Testis (tissue), 3 donors: Measurements from ENCODE around the gene PPP1R2C. TPM values are rescaled to one million over a fixed set of nuclear protein-coding genes. Genes with fewer than 3 reads are reported as not detected.

Experiments
- DNase-seq: peaks from one replicate; pipeline ENCODE4 v3.0.0-alpha.2; 2019
- H3K27ac ChIP-seq, 2 donors: fragments of 200-600 bp; sonication (generic); one replicate each; pipeline ENCODE4 v1.5.1; 2019
- H3K27me3 ChIP-seq: fragments of 200-600 bp; sonication (generic); one replicate; pipeline ENCODE4 v1.5.1; 2019
- H3K36me3 ChIP-seq: fragments of 200-600 bp; sonication (generic); one replicate; pipeline ENCODE4 v1.5.1; 2017; ENCODE audit warnings: low read depth; ENCODE audit errors: missing control alignments
- H3K4me1 ChIP-seq: fragments of 200-600 bp; sonication (generic); one replicate; pipeline ENCODE4 v1.5.1; 2019
- H3K4me3 ChIP-seq, 2 donors: fragments of 200-600 bp; sonication (generic); one replicate each; pipeline ENCODE4 v1.5.1; 2017 to 2019
- H3K9me3 ChIP-seq: fragments of 200-600 bp; sonication (generic); one replicate; pipeline ENCODE4 v1.5.1; 2017
- POLR2A ChIP-seq: fragments of 450-650 bp; IDR thresholded peaks from one replicate; pipeline ENCODE4 v1.6.1; 2017; ENCODE audit warnings: antibody characterized with exemption, mild to moderate bottlenecking, moderate library complexity
- WGBS, 2 donors: methylation state at CpG; one replicate each; pipeline ENCODE4 v1.1.5; 2018; 5-methylcytosine and 5-hydroxymethylcytosine counted together
- intact Hi-C: fragments of 100-400 bp; cut with DNase I; formaldehyde crosslinking; loops from one replicate; pipeline ENCODE4 v1.15.1; 2023; ENCODE audit warnings: low total_unique reads
- polyA plus RNA-seq: library from polyadenylated mRNA; stranded (reverse); fragments of 350-450 nt; fragmentation: Illumina TruSeq; extraction: RNeasy Lipid Tissue Mini Kit (QIAGEN cat#74804); gene quantifications from one replicate; pipeline ENCODE4 v1.2.3, GENCODE V29; 2014; ENCODE audit warnings: low read depth, low replicate concordance; ENCODE audit not compliant: insufficient read depth
- total RNA-seq, 2 donors: library from RNA; depleted of rRNA; stranded (reverse); fragments of >200 nt; gene quantifications; one replicate each; pipeline ENCODE4 v1.2.3, GENCODE V29; 2016
- TF ChIP-seq, protein P1 (sequence below), 3 experiments: fragments of 450-650 bp in 2 of 3; fragments of 200-600 bp in 1 of 3; sonication (generic) in 1 of 3; IDR thresholded peaks; one replicate each; pipeline ENCODE4 v1.5.1; 2016 to 2019; ENCODE audit warnings: antibody characterized with exemption in 3 of 3, mild to moderate bottlenecking in 2 of 3, moderate library complexity in 1 of 3

Gene PPP1R2C
- total and polyA plus RNA-seq, 3 donors from 2014 or later: 20.1 to 69.6 (median 54.8) TPM

GRCh38 chrX:42739741-42740140 lies 38.2 kb downstream of the PPP1R2C start:
- DNase-seq: no peak
- no peaks in the 10 kb centered on the region for H3K4me1 ChIP-seq
- no peaks in the 10 kb centered on the region for H3K9me3 ChIP-seq
- WGBS, 2 donors: 33 to 83% methylated on average over 1 of the region's 1 CpG
- TF ChIP-seq POLR2A: no peak
- TF ChIP-seq, protein P1, sequence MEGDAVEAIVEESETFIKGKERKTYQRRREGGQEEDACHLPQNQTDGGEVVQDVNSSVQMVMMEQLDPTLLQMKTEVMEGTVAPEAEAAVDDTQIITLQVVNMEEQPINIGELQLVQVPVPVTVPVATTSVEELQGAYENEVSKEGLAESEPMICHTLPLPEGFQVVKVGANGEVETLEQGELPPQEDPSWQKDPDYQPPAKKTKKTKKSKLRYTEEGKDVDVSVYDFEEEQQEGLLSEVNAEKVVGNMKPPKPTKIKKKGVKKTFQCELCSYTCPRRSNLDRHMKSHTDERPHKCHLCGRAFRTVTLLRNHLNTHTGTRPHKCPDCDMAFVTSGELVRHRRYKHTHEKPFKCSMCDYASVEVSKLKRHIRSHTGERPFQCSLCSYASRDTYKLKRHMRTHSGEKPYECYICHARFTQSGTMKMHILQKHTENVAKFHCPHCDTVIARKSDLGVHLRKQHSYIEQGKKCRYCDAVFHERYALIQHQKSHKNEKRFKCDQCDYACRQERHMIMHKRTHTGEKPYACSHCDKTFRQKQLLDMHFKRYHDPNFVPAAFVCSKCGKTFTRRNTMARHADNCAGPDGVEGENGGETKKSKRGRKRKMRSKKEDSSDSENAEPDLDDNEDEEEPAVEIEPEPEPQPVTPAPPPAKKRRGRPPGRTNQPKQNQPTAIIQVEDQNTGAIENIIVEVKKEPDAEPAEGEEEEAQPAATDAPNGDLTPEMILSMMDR (IDR thresholded peaks at IDR 0.05): no peak
- H3K36me3 ChIP-seq: no peaks in the 10 kb centered on the region
- H3K4me3 ChIP-seq: no peak overlapping the region
- intact Hi-C loops: no loop called here
- no peaks in the 10 kb centered on the region for H3K27me3 ChIP-seq
- no peak overlapping the region for H3K27ac ChIP-seq

GRCh38 chrX:42739258-42739657 lies 38.7 kb downstream of the PPP1R2C start:
- DNase-seq: no peak
- 55 to 60% methylated on average over 4 of the region's 4 CpGs for WGBS, 2 donors
- intact Hi-C loops: no loop called here
- no peaks in the 10 kb centered on the region for H3K27me3 ChIP-seq
- no peak overlapping the region for H3K27ac ChIP-seq
- H3K4me3 ChIP-seq: no peak overlapping the region
- no peak for TF ChIP-seq POLR2A
- TF ChIP-seq, protein P1 (IDR thresholded peaks at IDR 0.05): no peak
- no peaks in the 10 kb centered on the region for H3K9me3 ChIP-seq
- H3K36me3 ChIP-seq: no peaks in the 10 kb centered on the region
- no peaks in the 10 kb centered on the region for H3K4me1 ChIP-seq

DNA sequence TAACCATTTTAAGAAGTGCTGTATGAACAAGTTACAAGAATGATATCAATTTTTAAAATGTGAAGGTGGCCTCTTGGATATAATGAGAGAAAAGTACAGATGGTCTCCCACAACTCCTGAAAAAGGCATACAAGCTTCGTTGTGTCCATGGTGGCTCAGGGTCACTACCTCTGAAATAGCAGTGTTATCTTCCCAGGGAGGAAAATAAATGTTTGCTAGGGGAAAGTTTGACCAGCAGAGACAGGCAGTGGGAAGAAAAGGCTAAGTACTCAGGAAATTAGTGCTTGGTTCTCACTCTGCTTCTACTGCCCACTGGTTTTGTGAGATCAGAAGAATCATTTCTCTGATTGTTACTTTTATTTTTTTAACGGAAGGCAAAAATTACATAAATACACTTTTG lies 39.4 kb downstream of the PPP1R2C start:
- TF ChIP-seq, protein P1 (IDR thresholded peaks at IDR 0.05): no peak
- TF ChIP-seq POLR2A: no peak
- Histone ChIP-seq H3K9me3 (no peaks in the 10 kb centered on the region), H3K27ac (no peak overlapping the region), H3K36me3 (no peaks in the 10 kb centered on the region), H3K27me3 (no peaks in the 10 kb centered on the region), H3K4me3 (no peak overlapping the region), H3K4me1 (no peaks in the 10 kb centered on the region)
- no peak for DNase-seq
- intact Hi-C loops: no loop called here
- WGBS, 2 donors: 75% methylated on average over 2 of the region's 2 CpGs

- Histone ChIP-seq H3K27ac (no peak overlapping the region), H3K36me3 (no peaks in the 10 kb centered on the region), H3K4me3 (no peak overlapping the region), H3K27me3 (no peaks in the 10 kb centered on the region), H3K9me3 (no peaks in the 10 kb centered on the region), H3K4me1 (no peaks in the 10 kb centered on the region)
- 75 to 79% methylated on average over 2 of the region's 2 CpGs for WGBS, 2 donors
- no peak for DNase-seq
- no peak for TF ChIP-seq POLR2A
- TF ChIP-seq, protein P1 (IDR thresholded peaks at IDR 0.05): no peak
- intact Hi-C loops: no loop called here
These were observed 42.7 kb downstream of the PPP1R2C start for GRCh38 chrX:42735250-42735649.

- Histone ChIP-seq H3K4me3 (no peak overlapping the region), H3K4me1 (no peaks in the 10 kb centered on the region), H3K27me3 (no peaks in the 10 kb centered on the region), H3K27ac (no peak overlapping the region), H3K9me3 (no peaks in the 10 kb centered on the region), H3K36me3 (no peaks in the 10 kb centered on the region)
- 71 to 75% methylated on average over 2 to 3 of the region's 3 CpGs for WGBS, 2 donors
- intact Hi-C loops: no loop called here
- TF ChIP-seq POLR2A: no peak
- TF ChIP-seq, protein P1 (IDR thresholded peaks at IDR 0.05): no peak
- no peak for DNase-seq
These were observed 45.5 kb downstream of the PPP1R2C start for GRCh38 chrX:42732506-42732905.
